Parathyroid adenoma (tissue), 2 donors: ENCODE measurements around the gene PHRF1.

Experiments
- H2AFZ ChIP-seq: fragments of 300-600 bp; sonication (generic); one replicate; pipeline ENCODE4 v1.7.0; 2017; ENCODE audit warnings: antibody characterized with exemption, mild to moderate bottlenecking
- H3K27ac ChIP-seq: fragments of 300-600 bp; sonication (generic); one replicate; pipeline ENCODE4 v1.7.0; 2017
- H3K27me3 ChIP-seq: fragments of 300-600 bp; sonication (generic); one replicate; pipeline ENCODE4 v1.7.0; 2017; ENCODE audit warnings: low read length; ENCODE audit not compliant: control insufficient read depth, insufficient read depth
- H3K36me3 ChIP-seq: fragments of 300-600 bp; sonication (generic); one replicate; pipeline ENCODE4 v1.7.0; 2017; ENCODE audit warnings: low read length; ENCODE audit not compliant: control insufficient read depth, insufficient read depth
- H3K4me1 ChIP-seq: fragments of 300-600 bp; sonication (generic); one replicate; pipeline ENCODE4 v1.7.0; 2017; ENCODE audit warnings: control low read depth
- H3K4me2 ChIP-seq: fragments of 300-600 bp; sonication (generic); one replicate; pipeline ENCODE4 v1.7.0; 2017; ENCODE audit warnings: low read length
- H3K4me3 ChIP-seq: fragments of 300-600 bp; sonication (generic); one replicate; pipeline ENCODE4 v1.7.0; 2017; ENCODE audit warnings: low read depth, low read length
- H3K79me2 ChIP-seq: fragments of 300-600 bp; sonication (generic); one replicate; pipeline ENCODE4 v1.7.0; 2017; ENCODE audit warnings: control low read depth
- H3K9ac ChIP-seq: fragments of 300-600 bp; sonication (generic); one replicate; pipeline ENCODE4 v1.7.0; 2017; ENCODE audit warnings: mild to moderate bottlenecking
- H3K9me3 ChIP-seq: fragments of 300-600 bp; sonication (generic); one replicate; pipeline ENCODE4 v1.7.0; 2017; ENCODE audit warnings: low read length; ENCODE audit not compliant: control insufficient read depth
- CTCF ChIP-seq: fragments of 300-600 bp; sonication (generic); IDR thresholded peaks from one replicate; pipeline ENCODE4 v1.7.0; 2017; ENCODE audit warnings: antibody characterized with exemption, mild to moderate bottlenecking
- donor health status: primary hyperparathyroidism.

The PHRF1 gene

GRCh38 chr11:575313-575995 lies 816 bp upstream of the PHRF1 start:
- Histone ChIP-seq H3K9me3 (no peaks in the 10 kb centered on the region), H3K4me1 (peaks cover 5% of the 10 kb centered on the region), H3K36me3 (no peaks in the 10 kb centered on the region), H2AFZ (peak overlapping the region; percentile 81), H3K27ac (peak overlapping the region; percentile 39), H3K79me2 (peaks cover 28% of the 10 kb centered on the region), H3K27me3 (no peaks in the 10 kb centered on the region), H3K4me3 (peak overlapping the region; percentile 55), H3K4me2 (peak overlapping the region; percentile 78), H3K9ac (no peak overlapping the region)
- no peak for TF ChIP-seq CTCF

- Histone ChIP-seq H3K4me1 (peaks cover 5% of the 10 kb centered on the region), H3K27me3 (no peaks in the 10 kb centered on the region), H3K79me2 (peaks cover 34% of the 10 kb centered on the region), H3K9me3 (no peaks in the 10 kb centered on the region), H3K4me3 (peak overlapping the region; percentile 68), H3K36me3 (no peaks in the 10 kb centered on the region), H3K27ac (no peak overlapping the region), H3K4me2 (peak overlapping the region; percentile 78), H2AFZ (no peak overlapping the region), H3K9ac (no peak overlapping the region)
- TF ChIP-seq CTCF = no peak
Observed at GRCh38 chr11:576811-577610, 741 bp downstream of the PHRF1 start.

- H3K36me3 ChIP-seq = no peaks in the 10 kb centered on the region
- peak overlapping the region; percentile 68 for H3K4me3 ChIP-seq
- H3K79me2 ChIP-seq = peaks cover 37% of the 10 kb centered on the region
- no peak overlapping the region for H2AFZ ChIP-seq
- no peak for TF ChIP-seq CTCF
- peak overlapping the region; percentile 78 for H3K4me2 ChIP-seq
- no peaks in the 10 kb centered on the region for H3K27me3 ChIP-seq
- H3K4me1 ChIP-seq = peaks cover 5% of the 10 kb centered on the region
- H3K9ac ChIP-seq = no peak overlapping the region
- no peak overlapping the region for H3K27ac ChIP-seq
- no peaks in the 10 kb centered on the region for H3K9me3 ChIP-seq
Observed at GRCh38 chr11:577611-577894, 1.3 kb downstream of the PHRF1 start.

GRCh38 chr11:578276-579035 lies 2.2 kb downstream of the PHRF1 start:
- H3K4me3 ChIP-seq = no peak overlapping the region
- TF ChIP-seq CTCF = no peak

More at GRCh38 chr11:578276-579035, 2.2 kb downstream of the PHRF1 start:
- no peaks in the 10 kb centered on the region for H3K27me3 ChIP-seq
- peaks cover 5% of the 10 kb centered on the region for H3K4me1 ChIP-seq
- H3K9me3 ChIP-seq = no peaks in the 10 kb centered on the region
- H3K27ac ChIP-seq = no peak overlapping the region
- no peak overlapping the region for H2AFZ ChIP-seq
- H3K36me3 ChIP-seq = no peaks in the 10 kb centered on the region
- peaks cover 39% of the 10 kb centered on the region for H3K79me2 ChIP-seq
- no peak overlapping the region for H3K4me2 ChIP-seq
- no peak overlapping the region for H3K9ac ChIP-seq
